ENCODE data around the gene TBC1D8. TPM values are rescaled to one million over a fixed set of nuclear protein-coding genes. Genes with fewer than 3 reads are reported as not detected.
A peak's percentile ranks its signal among the peaks of the same experiment; 100 is the strongest.

The TBC1D8 gene
- total and polyA plus RNA-seq, 2 experiments from 2014 or later = 18.0 to 36.9 TPM

DNA sequence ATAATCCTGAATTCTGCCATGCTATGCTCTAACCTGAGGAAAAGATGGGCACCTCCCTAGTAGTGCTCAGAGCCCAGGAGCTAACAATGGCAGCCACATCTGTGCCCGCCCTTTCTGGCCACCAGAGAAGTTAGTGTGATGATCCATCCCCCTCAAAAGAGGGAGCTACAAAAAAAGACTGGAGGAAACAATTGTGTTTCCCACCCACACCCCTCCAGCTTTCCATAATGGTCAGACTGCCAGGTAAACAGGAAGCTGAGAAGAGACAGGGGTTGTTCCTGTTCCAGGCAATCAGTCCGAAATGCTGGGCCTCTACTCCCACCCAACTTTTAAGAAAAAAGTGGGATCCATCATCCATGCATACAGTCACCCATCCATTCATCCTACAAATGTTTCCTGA, 3.2 kb downstream of the TBC1D8 start:
- ATAC-seq (no peak), DNase-seq (ENCODE audit: low spot score) (no peak)
- H3K4me3 Mint-ChIP-seq = peak overlapping the region; percentile 70; the same call in 2 of the 3 replicates
- peaks cover 25% of the 10 kb centered on the region for H4K20me1 ChIP-seq (replicated peaks; ENCODE audit: insufficient read depth)
- H3K4me1 Mint-ChIP-seq = peaks cover 76% of the 10 kb centered on the region
- peaks cover 12% of the 10 kb centered on the region for H3K27me3 Mint-ChIP-seq (ENCODE audit: insufficient read depth, low read depth, poor library complexity)
- H3K4me2 ChIP-seq = peak overlapping the region; percentile 97
- H3K27ac Mint-ChIP-seq = 0 out of 2 replicates have a peak overlapping the region, but pooled peaks have one; percentile 17
- no peaks in the 10 kb centered on the region; the same call in 1 of the 2 replicates for H3K9me2 ChIP-seq (ENCODE audit: insufficient read depth)
- H3F3A ChIP-seq (replicated peaks; ENCODE audit: low read depth) = peaks cover 11% of the 10 kb centered on the region
- peaks cover 11% of the 10 kb centered on the region for H3K27me3 ChIP-seq (ENCODE audit: insufficient read depth)
- TF ChIP-seq ZNF331 (CRISPR knock-in tag; IDR thresholded peaks at IDR 0.05; ENCODE audit: low read depth) = no peak
- TF ChIP-seq, protein P1, sequence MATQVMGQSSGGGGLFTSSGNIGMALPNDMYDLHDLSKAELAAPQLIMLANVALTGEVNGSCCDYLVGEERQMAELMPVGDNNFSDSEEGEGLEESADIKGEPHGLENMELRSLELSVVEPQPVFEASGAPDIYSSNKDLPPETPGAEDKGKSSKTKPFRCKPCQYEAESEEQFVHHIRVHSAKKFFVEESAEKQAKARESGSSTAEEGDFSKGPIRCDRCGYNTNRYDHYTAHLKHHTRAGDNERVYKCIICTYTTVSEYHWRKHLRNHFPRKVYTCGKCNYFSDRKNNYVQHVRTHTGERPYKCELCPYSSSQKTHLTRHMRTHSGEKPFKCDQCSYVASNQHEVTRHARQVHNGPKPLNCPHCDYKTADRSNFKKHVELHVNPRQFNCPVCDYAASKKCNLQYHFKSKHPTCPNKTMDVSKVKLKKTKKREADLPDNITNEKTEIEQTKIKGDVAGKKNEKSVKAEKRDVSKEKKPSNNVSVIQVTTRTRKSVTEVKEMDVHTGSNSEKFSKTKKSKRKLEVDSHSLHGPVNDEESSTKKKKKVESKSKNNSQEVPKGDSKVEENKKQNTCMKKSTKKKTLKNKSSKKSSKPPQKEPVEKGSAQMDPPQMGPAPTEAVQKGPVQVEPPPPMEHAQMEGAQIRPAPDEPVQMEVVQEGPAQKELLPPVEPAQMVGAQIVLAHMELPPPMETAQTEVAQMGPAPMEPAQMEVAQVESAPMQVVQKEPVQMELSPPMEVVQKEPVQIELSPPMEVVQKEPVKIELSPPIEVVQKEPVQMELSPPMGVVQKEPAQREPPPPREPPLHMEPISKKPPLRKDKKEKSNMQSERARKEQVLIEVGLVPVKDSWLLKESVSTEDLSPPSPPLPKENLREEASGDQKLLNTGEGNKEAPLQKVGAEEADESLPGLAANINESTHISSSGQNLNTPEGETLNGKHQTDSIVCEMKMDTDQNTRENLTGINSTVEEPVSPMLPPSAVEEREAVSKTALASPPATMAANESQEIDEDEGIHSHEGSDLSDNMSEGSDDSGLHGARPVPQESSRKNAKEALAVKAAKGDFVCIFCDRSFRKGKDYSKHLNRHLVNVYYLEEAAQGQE (IDR thresholded peaks at IDR 0.05; ENCODE audit: unreplicated experiment) = no peak
- TF ChIP-seq STAT1 (IDR thresholded peaks at IDR 0.05; ENCODE audit: unreplicated experiment) = no peak
- TF ChIP-seq JUNB (IDR thresholded peaks at IDR 0.05; ENCODE audit: unreplicated experiment) = no peak
- H3K36me3 ChIP-seq (ENCODE audit: insufficient read depth) = no peaks in the 10 kb centered on the region
- no peak overlapping the region for H3K27ac ChIP-seq (ENCODE audit: low read depth)
- H3K36me3 Mint-ChIP-seq (ENCODE audit: low read depth) = peaks cover 4% of the 10 kb centered on the region; the same call in 2 of the 3 replicates
- H3K9me3 Mint-ChIP-seq = no peaks in the 10 kb centered on the region; the same call in 2 of the 3 replicates
- H3K79me2 ChIP-seq (replicated peaks; ENCODE audit: insufficient read depth) = peaks cover 76% of the 10 kb centered on the region
- peaks cover 72% of the 10 kb centered on the region for H3K4me1 ChIP-seq (ENCODE audit: insufficient read depth)
- H2AFZ ChIP-seq = no peak overlapping the region
- peak overlapping the region; percentile 97 for H3K4me3 ChIP-seq

DNA sequence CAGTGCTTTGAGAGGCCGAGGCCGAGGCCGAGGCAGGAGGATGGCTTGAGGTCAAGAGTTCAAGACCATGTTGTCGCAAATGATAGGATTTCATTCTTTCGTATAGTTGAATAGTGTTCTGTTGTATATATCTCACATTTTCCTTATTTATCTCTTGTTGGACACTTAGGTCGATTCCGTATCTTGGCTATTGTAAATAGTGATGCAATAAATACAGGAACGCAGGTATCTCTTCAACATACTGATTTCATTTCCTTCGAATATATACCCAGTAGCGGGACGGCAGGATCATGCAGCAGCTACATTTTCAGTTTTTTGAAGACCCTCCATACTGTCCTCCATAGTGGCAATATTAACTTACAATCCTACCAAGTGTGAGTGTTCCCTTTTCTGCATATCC, 4.1 kb downstream of the TBC1D8 start:
- Mint-ChIP-seq H3K27ac (no peak overlapping the region), H3K4me1 (peaks cover 67% of the 10 kb centered on the region), H3K36me3 (ENCODE audit: low read depth) (peaks cover 11% of the 10 kb centered on the region; the same call in 2 of the 3 replicates), H3K27me3 (ENCODE audit: insufficient read depth, low read depth, poor library complexity) (peaks cover 12% of the 10 kb centered on the region), H3K9me3 (peaks cover 6% of the 10 kb centered on the region; the same call in 2 of the 3 replicates), H3K4me3 (no peak overlapping the region)
- H3F3A ChIP-seq (replicated peaks; ENCODE audit: low read depth) = peaks cover 5% of the 10 kb centered on the region
- DNase-seq (ENCODE audit: low spot score) = no peak
- ATAC-seq = no peak
- no peak overlapping the region for H3K27ac ChIP-seq (ENCODE audit: low read depth)
- H3K4me3 ChIP-seq = no peak overlapping the region
- TF ChIP-seq ZNF114 (CRISPR knock-in tag; IDR thresholded peaks at IDR 0.05) (no peak), NANOG (IDR thresholded peaks at IDR 0.05; ENCODE audit: borderline replicate concordance) (no peak)
- TF ChIP-seq, protein P2, sequence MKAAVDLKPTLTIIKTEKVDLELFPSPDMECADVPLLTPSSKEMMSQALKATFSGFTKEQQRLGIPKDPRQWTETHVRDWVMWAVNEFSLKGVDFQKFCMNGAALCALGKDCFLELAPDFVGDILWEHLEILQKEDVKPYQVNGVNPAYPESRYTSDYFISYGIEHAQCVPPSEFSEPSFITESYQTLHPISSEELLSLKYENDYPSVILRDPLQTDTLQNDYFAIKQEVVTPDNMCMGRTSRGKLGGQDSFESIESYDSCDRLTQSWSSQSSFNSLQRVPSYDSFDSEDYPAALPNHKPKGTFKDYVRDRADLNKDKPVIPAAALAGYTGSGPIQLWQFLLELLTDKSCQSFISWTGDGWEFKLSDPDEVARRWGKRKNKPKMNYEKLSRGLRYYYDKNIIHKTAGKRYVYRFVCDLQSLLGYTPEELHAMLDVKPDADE (IDR thresholded peaks at IDR 0.05) = no peak
- TF ChIP-seq, protein P3, sequence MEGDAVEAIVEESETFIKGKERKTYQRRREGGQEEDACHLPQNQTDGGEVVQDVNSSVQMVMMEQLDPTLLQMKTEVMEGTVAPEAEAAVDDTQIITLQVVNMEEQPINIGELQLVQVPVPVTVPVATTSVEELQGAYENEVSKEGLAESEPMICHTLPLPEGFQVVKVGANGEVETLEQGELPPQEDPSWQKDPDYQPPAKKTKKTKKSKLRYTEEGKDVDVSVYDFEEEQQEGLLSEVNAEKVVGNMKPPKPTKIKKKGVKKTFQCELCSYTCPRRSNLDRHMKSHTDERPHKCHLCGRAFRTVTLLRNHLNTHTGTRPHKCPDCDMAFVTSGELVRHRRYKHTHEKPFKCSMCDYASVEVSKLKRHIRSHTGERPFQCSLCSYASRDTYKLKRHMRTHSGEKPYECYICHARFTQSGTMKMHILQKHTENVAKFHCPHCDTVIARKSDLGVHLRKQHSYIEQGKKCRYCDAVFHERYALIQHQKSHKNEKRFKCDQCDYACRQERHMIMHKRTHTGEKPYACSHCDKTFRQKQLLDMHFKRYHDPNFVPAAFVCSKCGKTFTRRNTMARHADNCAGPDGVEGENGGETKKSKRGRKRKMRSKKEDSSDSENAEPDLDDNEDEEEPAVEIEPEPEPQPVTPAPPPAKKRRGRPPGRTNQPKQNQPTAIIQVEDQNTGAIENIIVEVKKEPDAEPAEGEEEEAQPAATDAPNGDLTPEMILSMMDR (conservative IDR thresholded peaks at IDR 0.05; ENCODE audit: low read depth in 2 of 2) = no peak
- TF ChIP-seq, protein P1 (IDR thresholded peaks at IDR 0.05; ENCODE audit: unreplicated experiment) = no peak
- H4K20me1 ChIP-seq (replicated peaks; ENCODE audit: insufficient read depth) = peaks cover 25% of the 10 kb centered on the region
- no peaks in the 10 kb centered on the region; the same call in 1 of the 2 replicates for H3K9me2 ChIP-seq (ENCODE audit: insufficient read depth)
- peaks cover 66% of the 10 kb centered on the region for H3K4me1 ChIP-seq (ENCODE audit: insufficient read depth)
- H3K36me3 ChIP-seq (ENCODE audit: insufficient read depth) = no peaks in the 10 kb centered on the region
- H3K79me2 ChIP-seq (replicated peaks; ENCODE audit: insufficient read depth) = peaks cover 86% of the 10 kb centered on the region
- peak overlapping the region; percentile 97 for H3K4me2 ChIP-seq
- no peak overlapping the region for H2AFZ ChIP-seq
- peaks cover 11% of the 10 kb centered on the region for H3K27me3 ChIP-seq (ENCODE audit: insufficient read depth)

Measured in GM23338 (cell line).